B cell (primary cell): ENCODE results near the gene AKR7A3.

Experiments
- EZH2 ChIP-seq: IDR thresholded peaks from 2 replicates; pipeline ENCODE4 v1.6.1; 2012; ENCODE audit warnings: borderline replicate concordance, low read depth, mild to moderate bottlenecking, moderate library complexity, low read length; ENCODE audit not compliant: insufficient read depth, poor library complexity, severe bottlenecking
- TF ChIP-seq, protein P1 (sequence below): fragments of 200-600 bp; IDR thresholded peaks from one replicate; pipeline ENCODE4 v1.8.0; 2022; ENCODE audit warnings: antibody characterized with exemption, mild to moderate bottlenecking

DNA sequence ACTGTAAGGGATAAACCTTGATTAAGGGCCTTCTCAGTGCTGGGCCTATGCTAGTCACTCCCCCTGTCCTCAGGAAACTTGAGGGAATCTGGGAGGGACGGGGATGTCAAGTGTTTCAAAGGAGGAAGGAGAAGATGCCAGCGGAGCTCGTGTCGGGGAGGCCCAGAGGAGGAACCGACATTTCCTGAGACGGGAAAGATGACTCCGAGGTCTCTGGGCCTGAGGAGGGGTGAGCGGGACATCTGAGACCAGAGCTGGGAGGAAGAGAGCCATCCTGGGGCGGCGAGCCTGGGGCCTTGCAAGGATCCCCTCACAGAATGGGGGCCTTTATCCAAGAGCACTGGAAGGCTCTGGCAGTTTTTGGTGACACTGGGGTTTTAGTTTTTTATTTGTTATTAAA lies 33.9 kb upstream of the AKR7A3 start:
- TF ChIP-seq, protein P1, sequence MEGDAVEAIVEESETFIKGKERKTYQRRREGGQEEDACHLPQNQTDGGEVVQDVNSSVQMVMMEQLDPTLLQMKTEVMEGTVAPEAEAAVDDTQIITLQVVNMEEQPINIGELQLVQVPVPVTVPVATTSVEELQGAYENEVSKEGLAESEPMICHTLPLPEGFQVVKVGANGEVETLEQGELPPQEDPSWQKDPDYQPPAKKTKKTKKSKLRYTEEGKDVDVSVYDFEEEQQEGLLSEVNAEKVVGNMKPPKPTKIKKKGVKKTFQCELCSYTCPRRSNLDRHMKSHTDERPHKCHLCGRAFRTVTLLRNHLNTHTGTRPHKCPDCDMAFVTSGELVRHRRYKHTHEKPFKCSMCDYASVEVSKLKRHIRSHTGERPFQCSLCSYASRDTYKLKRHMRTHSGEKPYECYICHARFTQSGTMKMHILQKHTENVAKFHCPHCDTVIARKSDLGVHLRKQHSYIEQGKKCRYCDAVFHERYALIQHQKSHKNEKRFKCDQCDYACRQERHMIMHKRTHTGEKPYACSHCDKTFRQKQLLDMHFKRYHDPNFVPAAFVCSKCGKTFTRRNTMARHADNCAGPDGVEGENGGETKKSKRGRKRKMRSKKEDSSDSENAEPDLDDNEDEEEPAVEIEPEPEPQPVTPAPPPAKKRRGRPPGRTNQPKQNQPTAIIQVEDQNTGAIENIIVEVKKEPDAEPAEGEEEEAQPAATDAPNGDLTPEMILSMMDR, result no peak
- no peak for TF ChIP-seq EZH2
